ENCODE results near the gene GALNT18. TPM values are rescaled to one million over a fixed set of nuclear protein-coding genes. Genes with fewer than 3 reads are reported as not detected.

Gene GALNT18
- total and polyA plus RNA-seq, 2 of the 4 experiments (the other 2 are of a cell fraction) = 9.5 to 11.3 TPM

- WGBS, 2 experiments (ENCODE audit: extremely low coverage in 2 of 2, insufficient read length in 1 of 2) = 90% methylated on average over 9 of the region's 12 CpGs; no CpG with 5 or more reads in 1 of the 2 experiments
- Histone ChIP-seq H3K4me2 (ENCODE audit: low read depth, low read length) (no peak overlapping the region), H3K9me1 (ENCODE audit: insufficient read depth, low read length) (peaks cover 17% of the 10 kb centered on the region), H3K79me1 (ENCODE audit: low read depth in 1 of 2, low read length in 2 of 2) (no peaks in the 10 kb centered on the region), H3K4me3 (ENCODE audit: insufficient read depth, low read depth, low read length) (no peak overlapping the region), H4K8ac (ENCODE audit: low read depth in 2 of 2, low read length in 2 of 2) (no peak overlapping the region), H2BK15ac (ENCODE audit: low read depth, low read length) (peak overlapping the region; percentile 78; the same call in 1 of the 3 replicates), H3K4ac (ENCODE audit: low read depth, low read length) (peak overlapping the region; percentile 80), H3K23ac (ENCODE audit: low read depth, low read length) (no peak overlapping the region), H3K4me1 (ENCODE audit: control insufficient read depth, insufficient read depth, low read length) (peaks cover 17% of the 10 kb centered on the region), H4K91ac (ENCODE audit: insufficient read depth, low read depth, low read length) (peak overlapping the region; percentile 98; the same call in 1 of the 2 replicates), H2AK9ac (replicated peaks; ENCODE audit: low read depth, low read length, poor library complexity) (no peak overlapping the region), H3K56ac (ENCODE audit: extremely low read depth, insufficient read depth, low read length) (no peak overlapping the region), H3K18ac (ENCODE audit: low read depth, low read length) (no peak overlapping the region), H2AFZ (replicated peaks; ENCODE audit: low read length, poor library complexity) (no peak overlapping the region), H4K5ac (ENCODE audit: low read depth, low read length) (no peak overlapping the region), H4K20me1 (ENCODE audit: insufficient read depth, low read length) (no peaks in the 10 kb centered on the region), H2BK120ac (ENCODE audit: low read depth, low read length) (peak overlapping the region; percentile 99), H2BK20ac (ENCODE audit: low read depth, low read length) (peak overlapping the region; percentile 62), H3K36me3 (ENCODE audit: control insufficient read depth, insufficient read depth, low read length) (no peaks in the 10 kb centered on the region), H3K14ac (replicated peaks; ENCODE audit: low read depth, low read length) (no peak overlapping the region), H3K9me3 (ENCODE audit: control insufficient read depth, insufficient read depth, low read length) (no peaks in the 10 kb centered on the region), H3K9ac (ENCODE audit: low read depth, low read length) (no peak overlapping the region), H2BK5ac (ENCODE audit: low read depth, low read length, poor library complexity, severe bottlenecking) (no peak overlapping the region), H3K27ac (ENCODE audit: insufficient read depth, low read length) (no peak overlapping the region), H3K27me3 (ENCODE audit: control insufficient read depth, insufficient read depth, low read length) (no peaks in the 10 kb centered on the region), H2AK5ac (ENCODE audit: low read depth, low read length) (no peak overlapping the region; the same call in 1 of the 2 replicates)
- intact Hi-C loops (cut with micrococcal nuclease) (no loop called here), dilution Hi-C loops (cut with HindIII; ENCODE audit: low sequenced_read_pairs, unreplicated experiment) (no loop called here), in situ Hi-C loops (cut with MboI; ENCODE audit: low sequenced_read_pairs) (no loop called here)
- ChIA-PET POLR2A (ENCODE audit: unreplicated experiment) (no interaction called here), CTCF (no interaction called here)
- no TSS peak for BruUV-seq (replicated peaks)
- TF ChIP-seq, protein P1, sequence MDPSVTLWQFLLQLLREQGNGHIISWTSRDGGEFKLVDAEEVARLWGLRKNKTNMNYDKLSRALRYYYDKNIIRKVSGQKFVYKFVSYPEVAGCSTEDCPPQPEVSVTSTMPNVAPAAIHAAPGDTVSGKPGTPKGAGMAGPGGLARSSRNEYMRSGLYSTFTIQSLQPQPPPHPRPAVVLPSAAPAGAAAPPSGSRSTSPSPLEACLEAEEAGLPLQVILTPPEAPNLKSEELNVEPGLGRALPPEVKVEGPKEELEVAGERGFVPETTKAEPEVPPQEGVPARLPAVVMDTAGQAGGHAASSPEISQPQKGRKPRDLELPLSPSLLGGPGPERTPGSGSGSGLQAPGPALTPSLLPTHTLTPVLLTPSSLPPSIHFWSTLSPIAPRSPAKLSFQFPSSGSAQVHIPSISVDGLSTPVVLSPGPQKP (IDR thresholded peaks at IDR 0.05; ENCODE audit: borderline replicate concordance, low read depth, low read length) = no peak
- TF ChIP-seq CHD1 (IDR thresholded peaks at IDR 0.05; ENCODE audit: low read depth, low read length) = no peak
- no peak for TF ChIP-seq SMC3 (IDR thresholded peaks at IDR 0.05; ENCODE audit: low read depth, low read length)
- TF ChIP-seq MXI1 (IDR thresholded peaks at IDR 0.05; ENCODE audit: borderline replicate concordance, low read depth, low read length) = no peak
- no peak for TF ChIP-seq MAZ (IDR thresholded peaks at IDR 0.05; ENCODE audit: borderline replicate concordance, low read depth, low read length)
- TF ChIP-seq RFX5 (IDR thresholded peaks at IDR 0.05; ENCODE audit: low read depth, low read length) = no peak
- no peak for TF ChIP-seq BHLHE40 (IDR thresholded peaks at IDR 0.05; ENCODE audit: low read depth, low read length)
- TF ChIP-seq CTCF (conservative IDR thresholded peaks at IDR 0.05; ENCODE audit: low read depth, low read length) = no peak
- no peak for TF ChIP-seq POLR2A (IDR thresholded peaks at IDR 0.05; ENCODE audit: low read depth, low read length)
- no peak for TF ChIP-seq FOS (IDR thresholded peaks at IDR 0.05; ENCODE audit: low read depth, low read length)
- no peak for TF ChIP-seq CEBPB (IDR thresholded peaks at IDR 0.05; ENCODE audit: low read depth, low read length)
- no peak for TF ChIP-seq RCOR1 (IDR thresholded peaks at IDR 0.05; ENCODE audit: insufficient replicate concordance, low read length)
- TF ChIP-seq NFE2L2 (IDR thresholded peaks at IDR 0.05; ENCODE audit: low read depth, low read length) = no peak
- TF ChIP-seq RAD21 (IDR thresholded peaks at IDR 0.05; ENCODE audit: low read length) = no peak
- TF ChIP-seq, protein P2, sequence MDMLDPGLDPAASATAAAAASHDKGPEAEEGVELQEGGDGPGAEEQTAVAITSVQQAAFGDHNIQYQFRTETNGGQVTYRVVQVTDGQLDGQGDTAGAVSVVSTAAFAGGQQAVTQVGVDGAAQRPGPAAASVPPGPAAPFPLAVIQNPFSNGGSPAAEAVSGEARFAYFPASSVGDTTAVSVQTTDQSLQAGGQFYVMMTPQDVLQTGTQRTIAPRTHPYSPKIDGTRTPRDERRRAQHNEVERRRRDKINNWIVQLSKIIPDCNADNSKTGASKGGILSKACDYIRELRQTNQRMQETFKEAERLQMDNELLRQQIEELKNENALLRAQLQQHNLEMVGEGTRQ (IDR thresholded peaks at IDR 0.05; ENCODE audit: low read depth, low read length) = no peak
- TF ChIP-seq MAFK (IDR thresholded peaks at IDR 0.05; ENCODE audit: low read depth, low read length) = no peak
- ATAC-seq (ENCODE audit: low read depth) = no peak
- no peak for DNase-seq
Measured at GRCh38 chr11:11448626-11449025, 173.2 kb downstream of the GALNT18 start.

Data from IMR-90 (cell line).